Liver (tissue), 3 donors: Measurements from ENCODE around the gene KMT2D.

Source experiments
- EGR1 ChIP-seq, 2 donors: IDR thresholded peaks; 2 replicates each; pipeline ENCODE4 v1.6.1; 2016 to 2018; ENCODE audit warnings: antibody characterized with exemption in 2 of 2, low read depth in 2 of 2
- FOXA2 ChIP-seq: IDR thresholded peaks from 2 replicates; pipeline ENCODE4 v1.6.1; 2016; ENCODE audit warnings: antibody characterized with exemption
- HNF4A ChIP-seq, 2 donors: conservative IDR thresholded peaks; 2 replicates each; pipeline ENCODE4 v1.6.1; 2016; ENCODE audit warnings: antibody characterized with exemption in 2 of 2, mild to moderate bottlenecking in 2 of 2
- JUND ChIP-seq, 2 donors: IDR thresholded peaks; 2 replicates each; pipeline ENCODE4 v1.6.1; 2016; ENCODE audit warnings: antibody characterized with exemption in 2 of 2
- RAD21 ChIP-seq, 2 donors: IDR thresholded peaks; 2 replicates each; pipeline ENCODE4 v1.6.1; 2016; ENCODE audit warnings: antibody characterized with exemption in 2 of 2, mild to moderate bottlenecking in 2 of 2
- REST ChIP-seq: IDR thresholded peaks from 2 replicates; pipeline ENCODE4 v1.6.1; 2016; ENCODE audit warnings: antibody characterized with exemption, mild to moderate bottlenecking
- RXRA ChIP-seq, 2 donors: IDR thresholded peaks; 2 replicates each; pipeline ENCODE4 v1.6.1; 2017 to 2018; ENCODE audit warnings: antibody characterized with exemption in 2 of 2, mild to moderate bottlenecking in 1 of 2
- SP1 ChIP-seq: IDR thresholded peaks from 2 replicates; pipeline ENCODE4 v1.6.1; 2018; ENCODE audit warnings: antibody characterized with exemption, mild to moderate bottlenecking
- YY1 ChIP-seq: IDR thresholded peaks from 2 replicates; pipeline ENCODE4 v1.6.1; 2016; ENCODE audit warnings: antibody characterized with exemption, mild to moderate bottlenecking
- ZBTB33 ChIP-seq: IDR thresholded peaks from 2 replicates; pipeline ENCODE4 v1.6.1; 2016; ENCODE audit warnings: antibody characterized with exemption
- TF ChIP-seq, protein P1 (sequence below): fragments of 150-350 bp; IDR thresholded peaks from 2 replicates; pipeline ENCODE4 v1.5.1; 2017; ENCODE audit warnings: improper control_type of control experiment, low read depth, low read length; ENCODE audit not compliant: missing input control
- donor health status: healthy.
- donor health status: healthy.

- TF ChIP-seq EGR1 (IDR thresholded peaks at IDR 0.05; ENCODE audit: low read depth in 2 of 2): peak in 1 of 2 donors; percentile 73
- TF ChIP-seq, protein P1, sequence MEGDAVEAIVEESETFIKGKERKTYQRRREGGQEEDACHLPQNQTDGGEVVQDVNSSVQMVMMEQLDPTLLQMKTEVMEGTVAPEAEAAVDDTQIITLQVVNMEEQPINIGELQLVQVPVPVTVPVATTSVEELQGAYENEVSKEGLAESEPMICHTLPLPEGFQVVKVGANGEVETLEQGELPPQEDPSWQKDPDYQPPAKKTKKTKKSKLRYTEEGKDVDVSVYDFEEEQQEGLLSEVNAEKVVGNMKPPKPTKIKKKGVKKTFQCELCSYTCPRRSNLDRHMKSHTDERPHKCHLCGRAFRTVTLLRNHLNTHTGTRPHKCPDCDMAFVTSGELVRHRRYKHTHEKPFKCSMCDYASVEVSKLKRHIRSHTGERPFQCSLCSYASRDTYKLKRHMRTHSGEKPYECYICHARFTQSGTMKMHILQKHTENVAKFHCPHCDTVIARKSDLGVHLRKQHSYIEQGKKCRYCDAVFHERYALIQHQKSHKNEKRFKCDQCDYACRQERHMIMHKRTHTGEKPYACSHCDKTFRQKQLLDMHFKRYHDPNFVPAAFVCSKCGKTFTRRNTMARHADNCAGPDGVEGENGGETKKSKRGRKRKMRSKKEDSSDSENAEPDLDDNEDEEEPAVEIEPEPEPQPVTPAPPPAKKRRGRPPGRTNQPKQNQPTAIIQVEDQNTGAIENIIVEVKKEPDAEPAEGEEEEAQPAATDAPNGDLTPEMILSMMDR: peak; percentile 24
- no peak for TF ChIP-seq JUND (IDR thresholded peaks at IDR 0.05)
- TF ChIP-seq YY1: peak; percentile 97
- TF ChIP-seq RXRA (IDR thresholded peaks at IDR 0.05): peak; percentile 40 to 51
- TF ChIP-seq ZBTB33: no peak
- TF ChIP-seq REST: peak; percentile 62
- peak; percentile 46 for TF ChIP-seq SP1
- no peak for TF ChIP-seq FOXA2
- TF ChIP-seq RAD21 (IDR thresholded peaks at IDR 0.05): no peak
- no peak for TF ChIP-seq HNF4A (conservative IDR thresholded peaks at IDR 0.05)
These were observed at the start of gene KMT2D for GRCh38 chr12:49060237-49061156.
